NCI-H82 treated with DMSO at 0.1 percent for 48 hours (cell line): ENCODE results near the gene KIF21B.
"Not testable (repeated sequence)": the region's sequence is repeated elsewhere in the genome, so short reads cannot be mapped to it uniquely, and the experiment has no call there.

Experiments used
- DNase-seq: peaks from one replicate; lab custom pipeline; 2025; ENCODE audit not compliant: unreplicated experiment; lab: John Stamatoyannopoulos, UW

The KIF21B gene

GRCh38 chr1:200972985-200973742, 50.4 kb downstream of the KIF21B start:
- DNase-seq = no peak

- DNase-seq = peak; percentile 8
Observed at GRCh38 chr1:200971955-200972711, 51.4 kb downstream of the KIF21B start.

GRCh38 chr1:200971428-200971903, 52.0 kb downstream of the KIF21B start:
- no peak for DNase-seq

- no peak for DNase-seq
Observed at GRCh38 chr1:200970771-200971427, 52.6 kb downstream of the KIF21B start.

- DNase-seq = no peak
Observed at GRCh38 chr1:200969726-200970561, 53.6 kb downstream of the KIF21B start.

- no peak for DNase-seq
Observed at GRCh38 chr1:200968469-200969410, 54.8 kb downstream of the KIF21B start.

- no peak for DNase-seq
Observed at GRCh38 chr1:200967693-200968468, 55.6 kb downstream of the KIF21B start.

GRCh38 chr1:200966934-200967333, 56.6 kb downstream of the KIF21B start:
- DNase-seq = no peak

- DNase-seq = no peak
Observed at GRCh38 chr1:200965111-200965805, 58.3 kb downstream of the KIF21B start.

GRCh38 chr1:200963888-200964287, 59.6 kb downstream of the KIF21B start:
- DNase-seq = not testable (repeated sequence)

- DNase-seq = no peak
Observed at GRCh38 chr1:200963076-200963475, 60.4 kb downstream of the KIF21B start.

GRCh38 chr1:200962631-200963030, 60.9 kb downstream of the KIF21B start:
- DNase-seq = no peak

GRCh38 chr1:200962151-200962550, 61.4 kb downstream of the KIF21B start:
- DNase-seq = not testable (repeated sequence)

- DNase-seq = no peak
Observed at GRCh38 chr1:200960948-200961340, 62.6 kb downstream of the KIF21B start.

- DNase-seq = no peak
Observed at GRCh38 chr1:200960236-200960947, 63.1 kb downstream of the KIF21B start.

GRCh38 chr1:200959411-200959921, 64.0 kb downstream of the KIF21B start:
- DNase-seq = no peak

GRCh38 chr1:200958597-200958996, 64.9 kb downstream of the KIF21B start:
- DNase-seq = no peak
